GM12872 (cell line): ENCODE data around the gene MMP15.

Source experiments
- TF ChIP-seq, protein P1 (sequence below): IDR thresholded peaks from 3 replicates; pipeline ENCODE4 v1.5.1; 2011; ENCODE audit warnings: low read depth, mild to moderate bottlenecking, low read length, moderate library complexity; ENCODE audit not compliant: insufficient read depth

The MMP15 gene

DNA sequence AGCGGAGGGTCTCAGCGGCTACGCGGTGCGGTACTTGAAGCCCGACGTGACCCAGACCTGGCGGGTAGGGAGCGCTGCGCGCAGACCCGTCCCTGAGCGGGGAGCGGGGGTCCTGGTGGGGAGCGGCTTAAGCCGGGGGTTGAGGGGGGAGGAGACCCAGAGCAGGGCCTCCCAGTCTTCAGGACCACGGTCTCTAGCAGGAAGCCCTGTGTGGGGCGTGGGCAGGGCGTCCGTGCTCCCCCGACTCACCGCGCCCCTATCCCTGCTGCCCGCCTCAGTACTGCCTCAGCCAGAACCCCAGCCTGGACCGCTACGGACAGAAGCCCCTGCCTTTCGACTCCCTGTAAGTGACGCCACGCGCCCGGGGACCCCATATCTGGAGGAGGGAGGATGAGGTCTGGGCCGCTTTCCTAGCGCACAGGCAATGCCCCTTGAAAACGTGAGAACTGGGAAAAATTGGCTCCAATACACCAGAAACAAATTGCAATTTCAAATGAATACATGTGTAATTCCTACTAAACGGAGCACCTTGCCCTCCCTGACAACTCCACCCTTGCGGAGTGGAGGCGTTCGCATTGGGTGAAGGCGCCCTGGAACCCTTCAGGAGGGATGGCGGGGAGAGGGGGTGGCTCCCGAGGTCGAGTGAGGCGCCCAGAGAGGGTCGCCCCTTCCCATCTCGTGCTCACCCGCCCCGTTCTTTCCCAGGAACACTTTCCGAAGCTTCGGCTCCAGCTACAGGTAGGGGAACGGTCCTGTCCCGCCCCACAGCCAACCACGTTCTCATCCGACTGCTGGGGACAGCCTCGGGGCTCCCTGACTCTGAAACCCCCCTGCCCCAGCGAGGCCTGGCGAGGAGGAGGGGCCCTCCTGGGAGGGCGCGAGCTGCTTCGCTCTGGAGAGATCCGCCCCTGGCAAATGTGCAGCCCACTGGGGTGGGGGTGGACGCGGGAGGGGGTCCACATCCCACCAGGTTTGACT is 40.1 kb upstream of the MMP15 start:
- TF ChIP-seq, protein P1, sequence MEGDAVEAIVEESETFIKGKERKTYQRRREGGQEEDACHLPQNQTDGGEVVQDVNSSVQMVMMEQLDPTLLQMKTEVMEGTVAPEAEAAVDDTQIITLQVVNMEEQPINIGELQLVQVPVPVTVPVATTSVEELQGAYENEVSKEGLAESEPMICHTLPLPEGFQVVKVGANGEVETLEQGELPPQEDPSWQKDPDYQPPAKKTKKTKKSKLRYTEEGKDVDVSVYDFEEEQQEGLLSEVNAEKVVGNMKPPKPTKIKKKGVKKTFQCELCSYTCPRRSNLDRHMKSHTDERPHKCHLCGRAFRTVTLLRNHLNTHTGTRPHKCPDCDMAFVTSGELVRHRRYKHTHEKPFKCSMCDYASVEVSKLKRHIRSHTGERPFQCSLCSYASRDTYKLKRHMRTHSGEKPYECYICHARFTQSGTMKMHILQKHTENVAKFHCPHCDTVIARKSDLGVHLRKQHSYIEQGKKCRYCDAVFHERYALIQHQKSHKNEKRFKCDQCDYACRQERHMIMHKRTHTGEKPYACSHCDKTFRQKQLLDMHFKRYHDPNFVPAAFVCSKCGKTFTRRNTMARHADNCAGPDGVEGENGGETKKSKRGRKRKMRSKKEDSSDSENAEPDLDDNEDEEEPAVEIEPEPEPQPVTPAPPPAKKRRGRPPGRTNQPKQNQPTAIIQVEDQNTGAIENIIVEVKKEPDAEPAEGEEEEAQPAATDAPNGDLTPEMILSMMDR = no peak

DNA sequence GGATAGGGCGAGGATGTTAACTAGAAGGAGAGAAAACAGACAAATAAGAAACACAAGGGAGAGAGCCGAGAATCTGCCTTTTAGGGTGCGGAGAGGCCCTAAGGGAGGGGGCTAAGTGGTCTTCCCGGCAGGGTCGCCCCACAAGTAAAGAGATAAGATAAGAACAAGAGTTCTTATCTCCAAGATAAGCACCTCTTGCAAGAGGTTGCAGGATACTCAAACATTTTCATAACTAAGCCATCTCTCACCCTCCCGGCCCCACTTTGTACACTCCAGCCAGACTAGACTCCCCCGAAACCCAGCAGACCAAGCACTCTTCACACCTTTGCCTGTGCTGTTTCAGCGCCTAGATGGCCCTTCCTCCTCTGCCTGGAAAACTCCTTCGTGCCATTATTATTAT is 39.4 kb upstream of the MMP15 start:
- TF ChIP-seq, protein P1 = no peak

DNA sequence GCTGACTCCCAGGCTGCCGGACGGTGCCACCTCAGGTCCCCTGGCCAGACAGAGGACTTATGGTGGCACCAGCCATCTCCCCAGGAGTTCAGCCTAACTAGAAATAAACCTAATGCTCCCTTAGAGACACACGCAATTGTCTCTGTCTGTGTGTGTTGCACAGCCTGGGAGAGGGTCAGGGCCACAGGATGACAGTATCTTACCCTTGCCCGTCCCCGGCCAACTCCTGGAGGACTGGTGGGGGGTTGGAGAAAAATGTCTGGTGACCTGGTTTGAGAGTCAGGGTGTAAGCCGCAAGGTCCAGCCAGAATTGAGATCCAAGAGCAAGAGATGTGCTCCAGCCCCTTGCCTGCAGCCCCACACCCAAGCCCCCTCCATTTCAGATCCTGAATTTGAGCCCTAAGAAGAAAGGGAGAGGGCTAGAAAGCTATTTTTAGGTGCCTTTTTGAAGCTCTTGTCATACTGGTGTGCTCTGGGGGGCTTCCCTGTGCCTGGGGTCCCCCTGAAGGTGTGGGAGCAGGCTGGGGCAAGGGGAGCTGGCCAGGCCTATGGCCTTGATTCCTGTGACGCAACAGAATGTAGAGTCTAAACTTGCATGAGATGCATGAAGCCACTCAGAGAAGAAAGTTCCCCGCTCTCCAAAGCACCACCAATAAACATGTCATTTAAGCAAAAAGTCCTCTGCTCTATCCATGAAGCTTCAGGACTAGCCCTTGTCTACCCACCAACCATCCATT is 37.9 kb upstream of the MMP15 start:
- TF ChIP-seq, protein P1 = no peak

DNA sequence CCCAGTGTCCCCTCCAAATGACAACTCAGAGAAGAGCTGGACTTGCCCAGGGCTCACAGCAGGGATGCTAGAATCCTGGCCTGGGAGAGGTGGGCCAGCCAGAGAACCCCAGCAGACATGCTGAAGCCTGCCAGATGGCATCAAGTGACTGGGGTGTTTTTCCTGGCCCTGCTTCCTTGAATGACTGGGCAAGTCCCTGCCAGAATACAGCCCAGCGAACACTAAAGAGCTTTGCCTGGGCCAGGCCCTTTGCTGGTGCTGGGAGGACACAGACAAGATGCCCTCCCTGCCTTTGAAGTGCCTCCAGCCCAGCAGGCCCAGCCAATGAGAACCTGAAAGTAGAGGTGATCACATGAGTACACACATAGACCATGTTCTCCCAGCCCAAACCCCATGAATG is 36.6 kb upstream of the MMP15 start:
- TF ChIP-seq, protein P1 = no peak

DNA sequence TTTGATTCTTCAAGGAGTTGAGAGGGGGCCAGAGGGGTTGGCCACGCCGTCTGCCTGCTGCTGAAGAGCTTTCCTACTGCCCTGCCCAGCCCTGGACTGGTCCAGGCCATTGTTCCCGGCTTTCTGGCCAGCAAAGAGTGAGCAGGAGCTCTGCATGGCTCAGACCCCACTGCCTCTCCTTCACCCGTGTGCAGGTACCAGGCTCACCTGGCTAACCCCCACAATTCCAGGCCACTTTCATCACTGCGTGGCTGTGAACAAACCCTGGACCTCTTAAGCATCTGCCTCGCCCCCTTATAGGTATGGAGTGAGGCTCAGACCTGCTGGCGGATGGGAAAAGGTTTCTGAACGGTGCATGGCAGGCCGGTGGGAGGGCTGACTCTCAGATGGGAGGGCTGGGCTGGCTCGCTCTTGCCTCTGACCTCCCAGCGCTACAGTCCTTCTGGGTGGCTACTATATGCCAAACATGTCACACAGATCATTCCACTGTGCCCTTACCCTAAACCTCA is 33.9 kb upstream of the MMP15 start:
- TF ChIP-seq, protein P1 = no peak

DNA sequence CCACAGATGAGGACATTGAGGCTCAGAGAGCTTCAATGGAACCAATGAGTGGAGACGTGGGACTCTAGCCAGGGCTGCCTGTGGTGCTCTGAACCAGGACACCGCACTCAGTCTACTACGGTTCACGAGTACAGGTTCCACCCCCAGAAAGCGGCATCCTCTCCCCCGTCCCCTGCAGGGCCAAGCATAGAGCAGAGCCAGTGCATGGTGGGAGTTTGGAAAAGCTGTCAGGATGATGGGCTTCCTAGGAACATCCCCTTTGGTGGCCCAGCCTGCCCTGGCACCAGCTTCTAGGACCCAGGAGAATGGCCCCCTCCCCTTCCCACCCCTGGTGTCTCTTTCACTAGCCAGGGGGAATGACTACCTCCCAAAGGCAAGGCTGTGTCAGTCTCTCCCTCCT is 33.5 kb upstream of the MMP15 start:
- TF ChIP-seq, protein P1 = no peak

DNA sequence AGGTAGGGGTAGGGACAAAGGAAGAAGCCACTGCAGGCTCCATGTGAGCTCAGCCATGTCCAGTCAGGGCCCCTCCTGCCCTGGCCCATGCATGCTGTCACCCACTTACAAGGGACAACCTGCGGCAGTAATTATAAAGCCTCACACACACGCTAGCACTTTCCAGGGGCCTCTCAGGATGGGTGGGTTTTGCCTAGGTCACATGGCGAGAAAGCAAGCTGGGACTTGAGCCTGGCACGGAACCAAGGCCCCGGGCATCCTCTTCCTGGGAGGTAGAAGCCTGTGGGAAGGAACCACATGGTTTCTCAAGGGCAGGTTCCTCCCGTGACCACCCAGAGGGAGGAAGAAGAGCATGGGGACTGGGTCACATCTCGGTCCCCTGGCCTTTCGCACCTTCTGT is 32.1 kb upstream of the MMP15 start:
- TF ChIP-seq, protein P1 = no peak
